ENCODE measurements around the gene SPEM3.

GRCh38 chr17:7380321-7380720 lies 48.3 kb upstream of the SPEM3 start:
- no peak for TF ChIP-seq CTCF (conservative IDR thresholded peaks at IDR 0.05)
- no peak for TF ChIP-seq ZFX (IDR thresholded peaks at IDR 0.05)

Measured in C4-2B (cell line).